ENCODE data around the gene MACO1.

- TF ChIP-seq CTCF (IDR thresholded peaks at IDR 0.05; ENCODE audit: low read depth, low read length, poor library complexity, severe bottlenecking) (no peak), EZH2phosphoT487 (IDR thresholded peaks at IDR 0.05; ENCODE audit: borderline replicate concordance, low read length) (no peak)
These were observed 4.9 kb downstream of the MACO1 start for GRCh38 chr1:25435397-25436108.

Measured in DOHH2 (cell line).